Brain pericyte (primary cell): ENCODE measurements around the gene RAD51B.
"Not testable (repeated sequence)": the region's sequence is repeated elsewhere in the genome, so short reads cannot be mapped to it uniquely, and the experiment has no call there.

ENCODE experiments used
- DNase-seq: peaks from one replicate; pipeline ENCODE4 v3.0.0-alpha.2; 2012; ENCODE audit warnings: low read depth, low spot score

Gene RAD51B

DNA sequence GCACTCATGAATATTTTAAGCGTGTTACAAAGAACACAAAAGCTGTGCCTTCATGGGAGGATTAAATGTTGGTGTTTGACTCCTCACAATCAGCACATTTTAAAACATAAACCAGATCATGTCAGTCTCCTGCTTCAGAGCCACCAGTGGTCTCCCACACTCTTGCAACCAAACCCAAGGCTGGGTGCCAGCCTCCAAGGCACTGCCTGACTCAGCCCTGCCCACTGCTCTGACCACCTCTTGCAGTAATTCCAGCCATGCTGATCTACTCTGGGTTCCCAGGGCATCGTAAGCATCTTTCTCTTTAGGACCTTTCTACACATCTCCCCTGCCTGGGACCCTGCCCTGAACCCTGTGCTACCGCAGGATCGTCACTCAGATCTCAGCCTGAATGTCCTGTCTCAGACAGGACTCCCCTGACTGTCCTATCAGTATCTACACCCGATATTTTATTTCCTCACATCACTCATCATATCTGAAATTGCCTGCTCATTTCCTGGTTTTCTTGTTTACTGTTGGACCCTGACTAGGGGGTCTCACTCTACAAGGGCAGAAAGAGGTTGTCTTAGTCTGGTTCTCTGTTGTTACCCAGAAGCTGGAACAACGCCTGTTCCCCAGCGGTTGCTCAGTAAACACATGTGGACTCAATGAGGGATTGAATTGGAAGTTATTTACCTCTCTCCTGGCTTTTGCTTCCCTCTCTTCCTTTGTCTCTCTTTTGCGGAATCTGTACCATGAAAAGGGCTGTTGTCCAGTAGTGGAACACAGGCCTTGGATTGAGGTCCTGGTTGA lies 449.8 kb downstream of the RAD51B start:
- no peak for DNase-seq

DNA sequence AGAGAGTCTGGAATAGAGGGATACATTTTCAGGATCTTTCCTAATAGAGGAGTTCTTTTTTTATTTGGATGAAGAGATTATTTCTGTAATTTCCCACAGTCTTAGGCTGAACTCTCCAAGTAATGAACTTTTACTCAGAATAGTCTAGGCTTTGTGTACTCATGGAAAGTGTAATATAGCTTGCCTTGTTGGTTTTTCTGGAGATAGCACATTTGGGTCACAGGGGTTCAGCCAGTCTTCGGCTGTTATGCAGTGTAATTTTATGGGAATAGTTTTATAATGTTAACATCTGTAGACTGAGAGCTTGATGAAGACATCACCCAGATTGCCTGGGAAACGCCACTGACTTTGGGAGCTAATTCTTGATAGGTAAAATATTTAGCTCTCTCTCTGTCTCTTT lies 450.8 kb downstream of the RAD51B start:
- no peak for DNase-seq

DNA sequence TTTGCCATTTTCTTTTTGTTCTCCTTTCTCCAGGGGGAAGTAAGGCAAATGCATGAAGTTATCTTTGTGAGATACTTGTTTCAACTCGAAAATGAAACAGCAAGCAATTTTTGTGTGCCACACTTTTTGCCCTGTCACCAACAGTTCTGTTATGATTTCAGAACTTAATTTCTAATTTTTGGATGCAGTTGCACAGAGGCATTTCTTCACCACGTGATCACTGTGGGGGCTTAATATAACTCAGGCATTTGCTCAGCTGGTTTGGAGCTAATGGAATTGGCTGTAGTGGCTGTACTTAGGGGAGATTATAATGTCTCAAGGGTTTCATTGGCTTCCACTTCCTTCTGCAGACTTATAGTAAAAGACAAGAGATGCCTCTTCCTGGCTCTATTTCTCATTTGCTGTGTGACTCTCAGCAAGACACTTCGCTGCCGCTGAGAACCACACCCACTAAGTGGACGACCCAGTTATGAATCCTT lies 452.4 kb downstream of the RAD51B start:
- no peak for DNase-seq

DNA sequence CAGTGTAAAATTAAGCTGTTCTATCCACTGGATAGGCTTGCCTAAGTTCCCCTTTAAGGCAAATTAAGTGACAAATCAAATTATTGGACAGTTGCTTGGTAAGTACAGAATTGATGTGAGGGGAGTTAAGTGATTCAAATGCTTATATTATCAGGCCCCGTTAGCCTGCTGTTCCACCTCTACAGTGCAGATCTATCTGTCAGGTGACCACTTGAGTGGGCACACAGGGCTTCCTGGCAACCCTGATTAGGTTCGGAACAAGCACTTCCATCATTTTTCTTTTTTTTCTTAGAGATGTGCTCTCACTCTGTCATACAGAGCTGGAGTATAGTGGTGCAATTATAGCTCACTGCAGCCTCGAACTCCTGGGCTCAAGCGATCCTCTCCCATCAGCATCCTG lies 453.8 kb downstream of the RAD51B start:
- DNase-seq, result no peak

DNA sequence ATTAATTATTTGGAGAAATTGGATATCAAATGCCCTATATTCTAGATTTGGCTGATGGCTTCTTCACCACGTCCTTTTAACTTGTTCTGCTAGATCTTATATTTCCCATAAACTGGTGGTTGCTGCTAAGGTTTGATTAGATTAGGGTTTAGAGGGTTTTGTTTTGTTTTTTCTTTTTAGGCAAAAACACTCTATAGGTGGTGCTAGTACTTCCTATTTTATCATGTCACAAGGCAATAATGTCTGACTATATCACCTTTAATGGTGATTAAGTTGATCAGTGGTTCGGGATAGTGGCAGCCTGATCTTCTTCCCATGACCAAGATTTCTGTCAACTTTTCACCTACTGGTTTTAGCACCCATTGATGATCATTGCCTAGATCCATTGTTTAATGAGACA lies 455.1 kb downstream of the RAD51B start:
- no peak for DNase-seq

DNA sequence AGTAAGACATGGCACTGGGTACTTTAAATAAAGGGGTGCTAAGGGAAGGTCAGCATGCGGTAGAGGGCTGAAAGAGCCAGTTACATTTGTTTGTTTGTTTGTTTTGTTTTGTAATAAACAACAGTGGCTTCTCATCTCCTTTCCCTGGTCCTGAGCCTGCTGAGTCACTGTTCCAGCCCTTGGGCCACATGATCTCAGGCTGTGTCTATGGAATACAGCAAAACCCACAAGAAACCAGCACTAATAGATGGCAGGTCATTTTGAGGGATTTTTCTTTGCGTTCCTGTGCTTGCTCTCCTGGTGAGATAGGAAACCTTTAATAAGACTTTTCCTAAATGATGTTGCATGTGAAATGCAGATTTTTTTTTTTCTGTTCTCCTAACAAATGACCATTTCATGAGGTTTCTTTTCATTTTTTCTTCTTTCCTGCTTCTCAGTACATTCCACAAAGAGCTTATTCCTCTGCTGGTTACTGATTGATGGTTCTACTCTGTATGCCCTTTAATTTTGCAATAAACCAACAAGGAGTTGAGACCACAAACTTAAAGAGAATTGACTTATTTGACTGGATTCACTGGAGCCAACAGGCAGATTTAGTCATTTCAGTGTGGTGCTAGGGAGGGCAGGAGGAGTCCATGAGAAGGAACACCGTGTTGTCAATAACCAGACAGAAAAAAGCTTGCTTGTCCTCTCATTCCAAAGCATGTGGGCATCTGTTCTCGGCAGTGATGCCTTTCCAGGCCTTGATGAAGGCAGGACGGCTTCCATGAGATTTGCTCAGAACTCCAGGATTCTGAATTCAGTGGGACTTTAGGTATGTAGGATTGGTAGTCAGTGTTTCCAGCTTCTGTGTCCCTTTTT lies 459.2 kb downstream of the RAD51B start:
- no peak for DNase-seq

DNA sequence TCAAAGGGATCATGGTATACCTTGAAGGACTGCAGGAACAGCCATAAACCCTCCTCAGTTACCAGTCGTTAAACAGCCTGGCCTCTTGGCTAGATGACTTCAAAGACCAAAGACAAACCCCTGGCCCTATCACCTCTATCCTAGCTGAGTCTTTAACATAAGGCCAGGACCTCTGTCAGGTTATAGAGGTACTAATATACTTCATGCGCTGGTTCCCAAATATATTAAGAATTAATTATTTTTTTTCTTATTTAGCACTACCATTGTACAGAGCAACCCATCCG lies 459.8 kb downstream of the RAD51B start:
- DNase-seq, result no peak

DNA sequence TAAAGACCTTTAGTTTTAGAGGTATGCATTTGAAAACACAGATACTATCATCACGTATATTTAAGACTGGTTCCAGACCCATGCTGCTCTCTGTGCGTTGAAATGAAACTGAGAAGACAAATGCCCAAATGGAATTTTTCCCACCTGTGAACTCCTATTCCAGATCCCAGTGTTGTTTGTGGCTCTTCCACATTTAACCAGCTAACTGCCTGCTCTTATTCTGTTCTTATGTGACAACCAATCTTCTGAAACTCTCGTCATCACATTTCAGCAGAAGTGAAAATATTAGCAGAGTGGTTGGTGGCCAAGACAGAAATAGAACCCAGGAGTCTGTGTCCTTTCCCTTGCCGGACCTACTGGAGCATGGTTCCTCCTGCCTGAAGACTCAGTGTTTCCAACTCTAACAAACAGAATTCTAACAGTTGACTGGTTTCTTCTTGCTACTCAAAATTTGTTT lies 460.2 kb downstream of the RAD51B start:
- DNase-seq, result no peak

DNA sequence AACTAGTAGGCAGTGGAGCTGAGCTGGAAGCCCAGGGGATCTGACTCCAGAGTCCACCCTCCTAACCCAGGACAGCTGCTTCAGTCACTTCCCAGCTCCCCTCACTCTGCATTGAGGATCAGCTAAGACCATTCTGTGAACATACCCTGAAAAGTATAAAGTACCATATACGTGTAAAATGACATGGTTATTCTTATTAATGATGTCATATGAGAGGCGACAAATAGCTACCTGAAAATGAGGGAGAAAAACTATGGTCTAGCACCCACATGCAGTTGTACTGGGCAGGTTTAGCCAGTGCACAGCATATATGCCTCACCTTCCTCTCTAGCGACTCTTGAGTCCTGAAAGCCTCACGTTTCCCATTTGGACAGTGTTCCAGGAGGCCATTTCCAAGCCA lies 461.9 kb downstream of the RAD51B start:
- DNase-seq, result no peak

DNA sequence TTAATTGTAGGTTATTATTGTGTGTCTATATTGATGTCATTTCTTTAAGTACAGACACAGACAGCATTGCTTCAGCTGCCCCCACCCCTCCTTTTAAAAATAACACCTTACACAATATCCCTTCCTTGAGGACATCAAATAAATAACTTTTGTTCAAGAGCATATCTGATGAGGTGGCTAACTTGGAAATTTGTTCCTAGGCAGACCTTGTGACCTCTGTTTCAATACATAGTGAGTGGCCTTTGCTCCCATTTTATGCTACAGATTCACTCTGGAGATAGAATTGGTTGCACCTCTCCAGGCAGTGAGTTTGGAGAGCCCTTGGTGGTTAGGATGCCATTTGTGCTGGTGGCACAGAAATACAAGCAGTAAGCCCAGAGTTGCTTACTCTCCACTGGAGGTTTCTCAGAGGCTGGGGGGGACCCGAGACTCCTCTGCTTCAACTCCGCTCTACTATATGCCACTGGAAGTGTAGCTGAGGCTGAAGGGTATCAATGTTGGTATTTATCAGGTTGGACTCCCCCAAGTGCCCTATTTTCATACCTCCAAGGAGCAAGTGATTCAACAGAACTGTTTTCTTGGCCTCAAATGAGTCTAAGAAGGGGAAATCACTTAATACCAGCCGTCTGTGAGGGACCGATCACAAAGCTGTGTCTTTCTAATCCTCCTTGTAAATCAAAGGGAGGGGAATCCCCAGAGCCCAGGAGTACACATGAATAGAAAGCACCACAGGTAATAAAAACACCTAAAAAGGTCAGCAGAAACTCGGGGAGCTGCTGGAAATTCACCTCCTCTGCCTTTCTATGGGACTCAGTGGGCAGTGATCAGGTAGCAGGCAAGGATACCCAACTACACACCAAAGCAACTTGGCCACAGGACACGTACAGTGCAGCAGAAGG lies 463.1 kb downstream of the RAD51B start:
- no peak for DNase-seq

DNA sequence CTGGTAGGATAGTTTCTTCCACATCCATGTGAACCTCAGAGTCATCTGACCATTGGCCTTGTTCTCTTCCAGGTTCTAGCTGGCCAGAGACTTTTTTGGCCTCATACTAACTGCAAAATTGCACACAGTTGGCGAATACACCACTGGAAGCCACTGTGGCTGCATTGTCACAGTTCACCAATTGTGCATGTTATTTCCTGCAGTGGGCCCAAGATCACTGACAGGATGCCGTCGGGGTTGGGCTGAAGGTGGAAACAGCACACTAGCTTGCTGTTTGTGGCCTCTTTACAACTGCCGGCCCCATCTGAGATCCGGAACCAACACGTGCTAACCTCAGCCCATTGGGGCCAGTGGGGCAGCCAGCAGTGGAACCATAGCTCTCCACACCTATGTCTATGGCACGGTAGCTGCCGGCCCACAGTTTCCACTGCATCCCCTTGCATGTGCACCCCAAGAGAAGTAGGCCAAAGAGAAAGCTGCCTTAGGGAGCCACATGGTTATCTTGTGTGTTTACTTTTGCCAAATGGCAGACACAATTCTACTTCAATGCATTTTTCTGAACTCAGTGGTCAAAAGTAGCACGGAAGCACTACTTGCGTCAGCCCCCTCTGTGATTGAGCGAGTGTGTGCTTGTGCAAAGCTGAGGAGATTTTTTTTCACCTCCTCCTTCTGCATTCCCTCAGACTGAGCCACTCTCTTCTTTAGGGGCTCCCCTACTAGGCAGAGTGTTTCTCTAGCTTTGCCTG lies 464.0 kb downstream of the RAD51B start:
- DNase-seq, result no peak

DNA sequence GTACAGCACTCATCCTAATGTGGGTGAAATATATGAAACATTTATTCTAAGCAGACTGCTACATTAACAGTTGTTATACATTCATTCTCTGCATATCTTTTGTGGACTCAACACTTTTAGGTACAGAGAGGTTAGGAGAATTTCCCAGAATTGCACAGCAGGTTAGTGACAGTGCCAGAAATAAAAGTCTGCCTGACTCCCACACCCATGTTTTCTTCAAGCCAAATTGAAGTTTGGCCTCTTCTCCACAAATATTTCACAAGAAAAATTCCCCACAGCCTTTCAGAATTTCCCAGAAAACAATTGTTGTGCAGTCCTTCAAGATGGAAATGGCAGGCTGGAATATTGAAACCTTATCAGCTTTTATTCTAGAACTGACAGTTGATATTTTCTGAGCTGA lies 464.8 kb downstream of the RAD51B start:
- no peak for DNase-seq

DNA sequence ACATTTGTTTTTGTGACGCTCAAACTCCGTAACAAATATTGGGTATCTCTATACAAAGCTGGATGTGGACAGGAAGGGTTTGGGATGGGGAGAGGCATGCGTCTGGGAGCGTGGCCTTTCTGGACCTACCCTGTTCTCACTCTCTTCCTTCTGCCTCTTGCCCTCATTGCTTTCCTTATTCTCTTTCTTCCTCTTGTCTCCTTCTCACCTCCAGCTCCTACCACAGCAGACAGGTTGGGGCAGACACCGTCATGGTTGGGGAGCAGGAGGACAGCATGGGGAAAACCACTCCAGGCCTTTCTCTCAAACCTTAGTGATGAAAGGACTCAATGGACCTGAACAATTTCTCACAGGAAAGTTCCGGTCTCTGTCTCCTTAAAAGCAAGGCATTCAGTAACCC lies 465.3 kb downstream of the RAD51B start:
- no peak for DNase-seq

DNA sequence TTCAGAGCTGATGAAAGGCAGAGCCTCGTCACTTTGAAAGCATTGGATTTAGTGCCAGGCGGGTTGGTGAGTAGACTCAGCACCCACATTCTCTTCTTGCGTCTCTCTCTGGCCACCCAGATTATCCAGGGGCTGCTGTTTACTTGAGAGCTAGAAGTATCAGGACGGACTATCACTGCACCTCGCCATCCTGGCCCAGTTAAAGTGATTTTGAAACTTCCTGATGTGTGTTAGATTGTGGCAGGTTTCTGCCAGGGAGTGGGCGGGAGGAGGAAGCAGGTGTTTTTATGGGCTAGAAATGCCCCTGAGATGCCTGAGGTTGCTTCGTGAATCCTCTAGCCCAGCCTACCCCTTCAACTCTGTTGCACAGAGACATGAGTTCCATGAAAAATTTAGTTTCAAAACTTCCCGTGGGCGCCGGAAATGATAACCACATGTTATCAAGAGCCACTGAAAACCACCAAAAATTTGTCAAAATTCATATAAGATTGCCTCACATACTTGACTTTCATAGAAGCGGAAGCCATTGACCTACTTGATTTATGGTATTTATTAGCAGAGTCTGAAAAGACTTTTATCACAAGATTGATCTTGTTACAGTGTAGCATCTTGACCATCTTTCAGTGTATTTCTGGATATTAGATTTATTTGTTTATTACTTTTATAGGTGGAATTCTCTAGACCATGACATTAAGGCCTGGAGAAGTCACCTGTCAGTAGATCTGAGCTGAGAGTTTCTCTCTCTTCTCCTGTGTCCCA lies 466.0 kb downstream of the RAD51B start:
- no peak for DNase-seq

DNA sequence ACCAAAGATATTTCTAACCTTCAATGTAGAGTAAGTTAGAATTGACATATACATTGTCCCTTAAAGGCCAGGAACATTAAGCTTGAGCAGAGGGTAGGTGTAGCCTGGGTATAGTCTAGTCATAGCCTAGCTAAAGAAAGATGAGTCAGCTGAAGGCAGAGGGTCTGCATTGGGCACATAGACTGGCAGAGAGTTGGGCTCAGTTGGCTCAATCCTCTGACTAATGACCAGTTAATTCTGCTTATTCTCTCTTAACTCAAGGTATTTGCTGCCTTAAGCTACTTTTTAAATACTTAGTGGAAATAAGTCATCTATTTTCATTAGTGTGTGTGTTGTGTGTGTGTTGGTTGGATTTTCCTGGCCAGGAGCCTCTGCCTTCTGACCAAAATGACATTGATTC lies 467.1 kb downstream of the RAD51B start:
- no peak for DNase-seq

DNA sequence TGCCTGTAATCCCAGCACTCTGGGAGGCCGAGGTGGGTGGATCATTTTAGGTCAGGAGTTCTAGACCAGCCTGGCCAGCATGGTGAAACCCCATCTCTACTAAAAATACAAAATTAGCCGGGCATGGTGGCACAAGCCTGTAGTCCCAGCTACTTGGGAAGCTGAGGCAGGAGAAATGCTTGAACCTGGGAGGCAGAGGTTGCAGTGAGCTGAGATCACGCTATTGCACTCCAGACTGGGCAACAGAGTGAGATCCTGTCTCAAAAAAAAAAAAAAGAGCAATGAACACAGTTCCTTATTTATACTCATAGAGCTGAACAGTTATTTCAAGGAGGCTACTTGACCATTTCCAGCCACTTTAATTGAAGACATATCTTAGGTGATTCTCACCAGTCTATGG lies 469.9 kb downstream of the RAD51B start:
- not testable (repeated sequence) for DNase-seq

DNA sequence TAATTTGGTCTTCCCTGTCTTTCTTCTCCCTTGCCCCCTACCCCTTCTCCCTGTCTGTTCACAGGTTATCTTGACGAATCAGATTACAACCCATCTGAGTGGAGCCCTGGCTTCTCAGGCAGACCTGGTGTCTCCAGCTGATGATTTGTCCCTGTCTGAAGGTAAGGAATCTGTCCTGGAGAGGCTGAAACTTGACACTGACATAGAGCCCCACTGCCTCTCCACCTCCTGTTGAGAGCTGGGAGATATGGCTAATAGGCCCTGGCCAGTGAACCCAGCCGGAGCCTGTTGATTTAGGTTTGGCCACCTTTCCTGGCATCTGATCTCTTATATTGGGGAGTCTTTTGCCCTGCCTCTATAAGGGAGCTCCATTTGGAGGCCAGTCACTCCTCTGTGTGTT lies 472.2 kb downstream of the RAD51B start:
- DNase-seq, result no peak

DNA sequence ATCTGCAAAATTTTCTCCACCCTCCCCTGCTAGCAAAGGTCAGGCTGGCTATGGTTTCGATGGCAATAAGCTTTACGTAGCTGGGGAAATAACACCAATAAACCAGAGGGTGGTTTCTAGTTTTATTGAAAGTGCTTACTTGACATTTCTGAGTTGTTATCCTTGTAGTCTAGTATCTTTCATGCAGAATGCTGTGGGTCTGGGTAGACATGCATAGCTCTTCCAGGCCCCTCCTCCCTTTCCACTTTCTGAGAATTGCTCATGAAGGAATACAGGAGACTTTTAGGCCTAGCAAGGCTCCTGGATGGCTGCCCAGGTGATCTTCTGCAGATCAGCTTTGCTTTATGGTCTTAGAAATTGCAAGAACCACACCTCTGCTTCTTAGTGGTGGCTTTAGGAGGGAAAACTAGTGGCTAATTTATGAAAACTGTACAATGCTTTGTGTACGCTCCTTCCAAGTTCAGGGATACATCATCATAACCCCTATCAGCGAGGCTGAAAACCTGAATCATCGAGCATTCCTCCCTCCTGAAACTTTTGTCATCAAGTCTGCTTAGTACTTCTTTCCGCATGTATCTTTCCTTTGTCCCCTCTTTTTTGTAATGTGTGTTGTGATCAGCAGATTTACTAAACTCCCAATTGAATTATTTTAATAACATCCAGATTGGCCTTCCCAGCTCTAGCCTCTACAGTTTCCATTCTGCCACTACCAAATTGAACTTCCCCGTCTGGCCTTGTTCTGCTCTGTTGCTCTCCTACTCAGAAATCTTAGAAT lies 473.0 kb downstream of the RAD51B start:
- DNase-seq, result no peak

DNA sequence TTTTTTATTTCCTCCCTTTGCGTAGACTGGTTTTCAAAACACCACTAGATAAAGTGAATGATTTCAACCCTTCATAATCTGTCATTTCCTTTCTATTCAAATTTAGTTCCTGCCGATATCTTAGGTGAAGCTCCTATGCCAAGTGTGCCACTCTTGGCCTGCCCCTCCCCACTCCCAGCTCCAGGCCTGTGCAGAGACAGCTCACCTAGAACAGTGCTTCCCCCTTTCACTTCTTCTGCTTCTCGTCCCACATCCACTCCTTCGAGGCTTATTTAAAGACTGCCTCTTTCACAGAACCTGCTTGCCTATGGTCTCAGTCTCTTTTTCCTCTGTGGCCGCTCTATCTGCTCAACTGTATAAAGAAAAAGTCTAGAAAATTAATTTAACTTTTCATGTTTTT lies 473.8 kb downstream of the RAD51B start:
- no peak for DNase-seq

DNA sequence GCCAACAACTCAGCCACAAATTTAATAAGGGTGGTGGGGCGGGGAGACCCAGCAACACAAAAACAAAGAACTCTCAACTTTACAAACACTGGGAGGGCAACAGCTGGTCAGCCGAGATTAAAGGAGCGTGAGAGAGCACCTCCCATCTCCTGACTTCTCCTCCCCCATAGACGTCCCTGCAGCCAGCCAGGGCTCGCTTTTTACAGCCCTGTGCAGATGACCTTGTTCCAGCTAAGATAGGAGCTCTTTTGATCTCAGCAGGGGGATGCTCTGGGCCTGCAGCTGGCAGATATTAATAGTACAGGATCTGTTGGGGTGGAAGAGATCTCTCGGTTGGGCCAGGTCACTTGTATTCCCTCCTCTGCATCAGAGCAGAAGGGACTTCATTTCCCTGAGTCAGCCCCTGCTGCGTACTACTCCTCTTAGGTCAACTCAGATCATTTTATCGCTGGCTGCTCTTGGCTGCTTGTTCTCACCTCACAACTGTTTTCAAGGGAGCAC lies 475.8 kb downstream of the RAD51B start:
- no peak for DNase-seq
